ENCODE measurements around the gene RAB35.

DNA sequence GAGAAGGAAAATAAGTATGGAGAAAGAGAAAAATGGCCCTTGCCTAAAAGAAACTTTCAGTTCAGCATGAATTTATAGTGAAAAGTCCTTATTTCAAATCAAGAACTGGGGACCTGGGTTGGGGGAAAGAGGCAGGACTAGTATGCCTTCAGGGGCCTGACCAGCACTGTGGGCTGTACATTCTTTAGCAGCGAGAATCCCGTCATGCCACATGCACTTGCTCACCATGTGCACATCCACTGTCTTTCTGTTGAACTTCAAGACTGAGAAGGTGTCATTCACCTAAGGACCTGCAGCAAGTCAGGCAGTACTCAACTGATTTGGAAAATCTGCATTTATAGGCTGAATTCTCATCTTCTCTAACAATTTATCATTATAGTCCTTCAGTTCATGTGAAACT, 50.2 kb downstream of the RAB35 start:
- TF ChIP-seq CTCF (IDR thresholded peaks at IDR 0.05; ENCODE audit: insufficient read depth, low read length, poor library complexity, severe bottlenecking) (no peak), EZH2phosphoT487 (conservative IDR thresholded peaks at IDR 0.05; ENCODE audit: low read length) (no peak)
